ENCODE measurements around the gene ANKRD10.

ANKRD10 gene

DNA sequence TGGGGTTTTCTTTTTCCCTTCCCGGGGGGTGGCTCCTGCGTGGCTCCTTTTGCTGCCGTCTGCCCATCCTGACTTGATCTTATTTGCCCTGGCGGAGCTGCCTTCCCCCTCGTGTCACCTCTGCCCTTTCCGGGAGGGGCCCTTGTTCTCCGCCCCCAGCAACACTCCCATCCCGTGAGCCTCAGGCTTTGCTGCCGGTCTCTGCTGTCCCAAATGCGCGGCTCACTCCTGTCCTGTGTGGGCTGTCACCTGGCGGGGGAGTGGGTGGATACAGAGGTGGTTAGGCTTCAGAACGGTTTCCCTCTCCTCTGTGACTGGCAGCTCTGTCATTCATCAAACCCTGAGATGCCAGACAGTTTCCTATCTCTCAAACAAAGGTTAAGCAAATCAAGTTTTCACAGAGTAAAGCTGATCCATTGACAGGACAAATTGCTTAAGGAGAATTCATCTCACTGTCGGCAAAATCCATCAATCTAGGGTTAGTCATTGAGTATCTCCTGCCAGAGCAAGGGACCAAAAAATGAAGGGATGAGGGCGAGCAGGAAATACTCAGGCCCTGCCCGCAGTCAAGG lies 84.0 kb downstream of the ANKRD10 start:
- DNase-seq (ENCODE audit: low read depth), result no peak

- DNase-seq (ENCODE audit: low read depth), result no peak
These were observed 84.5 kb downstream of the ANKRD10 start for GRCh38 chr13:110830331-110830730.

DNA sequence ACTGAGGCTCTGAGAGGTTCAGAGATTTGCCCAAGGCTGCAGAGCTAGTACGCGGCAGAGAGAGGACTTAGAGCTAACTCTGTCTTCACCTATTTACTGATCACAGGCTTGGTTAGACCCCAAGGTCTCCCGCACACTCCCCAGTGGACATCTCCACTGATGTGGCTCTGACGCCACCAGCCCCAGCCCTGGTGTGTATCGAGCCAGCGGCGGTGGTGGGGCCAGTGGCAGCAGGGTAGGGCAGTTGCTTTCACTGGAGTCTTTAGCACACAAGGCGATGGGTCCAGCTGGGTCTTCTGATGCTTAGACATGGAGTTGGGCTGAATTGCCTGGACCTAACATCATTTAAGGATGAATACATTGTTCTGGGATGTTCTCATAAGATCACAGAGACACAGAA lies 85.4 kb downstream of the ANKRD10 start:
- DNase-seq (ENCODE audit: low read depth), result no peak

- no peak for DNase-seq (ENCODE audit: low read depth)
These were observed 86.2 kb downstream of the ANKRD10 start for GRCh38 chr13:110828705-110829104.
